ENCODE results near the gene SMPD1.

The SMPD1 gene

DNA sequence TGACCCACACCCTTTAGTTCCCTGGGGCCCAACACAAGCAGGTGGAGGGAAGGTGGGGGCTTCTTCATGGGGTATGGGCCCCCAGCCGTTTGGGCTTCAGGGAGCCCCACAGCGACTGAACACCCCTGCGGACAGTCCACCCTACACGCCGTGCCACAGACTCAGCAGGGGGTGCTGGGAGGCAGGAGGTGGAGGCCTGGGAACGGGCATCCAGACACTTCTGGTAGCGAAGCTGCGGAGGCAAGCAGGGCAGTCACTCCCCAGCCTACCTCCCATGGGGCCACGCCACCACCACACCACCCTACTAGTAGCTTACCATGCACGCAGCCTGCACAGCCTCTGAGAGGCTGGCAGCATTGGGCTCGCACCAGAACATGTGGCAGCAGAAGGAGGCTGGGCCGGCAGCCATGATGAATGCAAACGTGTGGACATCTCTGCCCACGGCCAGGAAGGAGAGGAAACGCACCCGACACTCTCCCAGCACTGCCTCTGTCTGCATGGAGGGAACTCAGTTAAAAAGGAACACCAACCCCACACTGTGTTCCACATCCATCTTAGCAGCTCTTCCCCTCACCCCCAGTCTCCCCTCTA, 5.3 kb downstream of the SMPD1 start:
- H3K4me3 ChIP-seq (ENCODE audit: insufficient read depth, low read length, poor library complexity, severe bottlenecking), result no peak overlapping the region
- H3K4me2 ChIP-seq (ENCODE audit: low read depth, low read length, poor library complexity, severe bottlenecking), result no peak overlapping the region
- no peaks in the 10 kb centered on the region for H4K20me1 ChIP-seq (ENCODE audit: low read depth, low read length)
- H3F3A ChIP-seq (ENCODE audit: insufficient read depth), result no peaks in the 10 kb centered on the region
- no peaks in the 10 kb centered on the region for H3K36me3 ChIP-seq (ENCODE audit: low read length)
- H3K27ac ChIP-seq (ENCODE audit: low read depth, low read length), result no peak overlapping the region
- no peaks in the 10 kb centered on the region for H3K79me2 ChIP-seq (ENCODE audit: insufficient read depth, low read length)
- H2AFZ ChIP-seq (ENCODE audit: low read depth, low read length, severe bottlenecking), result no peak overlapping the region
- no peaks in the 10 kb centered on the region for H3K9me2 ChIP-seq (replicated peaks; ENCODE audit: insufficient read depth, low read length)
- no peaks in the 10 kb centered on the region for H3K27me3 ChIP-seq (ENCODE audit: low read length)
- TF ChIP-seq EZH2phosphoT487 (conservative IDR thresholded peaks at IDR 0.05; ENCODE audit: low read length), result no peak
- TF ChIP-seq, protein P1, sequence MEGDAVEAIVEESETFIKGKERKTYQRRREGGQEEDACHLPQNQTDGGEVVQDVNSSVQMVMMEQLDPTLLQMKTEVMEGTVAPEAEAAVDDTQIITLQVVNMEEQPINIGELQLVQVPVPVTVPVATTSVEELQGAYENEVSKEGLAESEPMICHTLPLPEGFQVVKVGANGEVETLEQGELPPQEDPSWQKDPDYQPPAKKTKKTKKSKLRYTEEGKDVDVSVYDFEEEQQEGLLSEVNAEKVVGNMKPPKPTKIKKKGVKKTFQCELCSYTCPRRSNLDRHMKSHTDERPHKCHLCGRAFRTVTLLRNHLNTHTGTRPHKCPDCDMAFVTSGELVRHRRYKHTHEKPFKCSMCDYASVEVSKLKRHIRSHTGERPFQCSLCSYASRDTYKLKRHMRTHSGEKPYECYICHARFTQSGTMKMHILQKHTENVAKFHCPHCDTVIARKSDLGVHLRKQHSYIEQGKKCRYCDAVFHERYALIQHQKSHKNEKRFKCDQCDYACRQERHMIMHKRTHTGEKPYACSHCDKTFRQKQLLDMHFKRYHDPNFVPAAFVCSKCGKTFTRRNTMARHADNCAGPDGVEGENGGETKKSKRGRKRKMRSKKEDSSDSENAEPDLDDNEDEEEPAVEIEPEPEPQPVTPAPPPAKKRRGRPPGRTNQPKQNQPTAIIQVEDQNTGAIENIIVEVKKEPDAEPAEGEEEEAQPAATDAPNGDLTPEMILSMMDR (IDR thresholded peaks at IDR 0.05; ENCODE audit: insufficient read depth, low read length, poor library complexity, severe bottlenecking), result no peak
- H3K9ac ChIP-seq (ENCODE audit: low read length), result no peak overlapping the region
- H3K9me3 ChIP-seq (ENCODE audit: insufficient read depth, low read length), result no peaks in the 10 kb centered on the region

DNA sequence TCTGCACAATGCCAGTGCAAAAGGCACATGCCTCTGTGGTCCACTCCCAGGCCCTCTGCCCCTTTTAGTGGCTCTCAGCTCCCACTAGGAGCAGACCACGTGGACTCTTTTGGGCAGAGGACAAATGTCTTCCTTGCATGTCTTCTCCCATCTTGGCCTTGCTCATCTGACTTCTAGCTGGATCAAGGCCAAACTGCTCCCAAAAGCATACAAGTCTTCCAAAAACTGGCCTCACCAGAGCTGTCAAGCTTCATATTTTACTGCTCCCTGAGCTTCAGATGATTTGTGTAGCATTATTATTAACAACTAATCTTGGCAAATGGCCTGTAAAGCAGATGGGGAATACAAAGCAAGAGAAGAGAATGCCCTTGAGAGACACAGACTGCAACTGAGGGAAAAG, 6.9 kb downstream of the SMPD1 start:
- H3K36me3 ChIP-seq (ENCODE audit: low read length), result no peaks in the 10 kb centered on the region
- no peaks in the 10 kb centered on the region for H3K27me3 ChIP-seq (ENCODE audit: low read length)
- H4K20me1 ChIP-seq (ENCODE audit: low read depth, low read length), result no peaks in the 10 kb centered on the region
- H3F3A ChIP-seq (ENCODE audit: insufficient read depth), result no peaks in the 10 kb centered on the region
- no peak for TF ChIP-seq EZH2phosphoT487 (conservative IDR thresholded peaks at IDR 0.05; ENCODE audit: low read length)
- TF ChIP-seq, protein P1 (IDR thresholded peaks at IDR 0.05; ENCODE audit: insufficient read depth, low read length, poor library complexity, severe bottlenecking), result no peak
- no peaks in the 10 kb centered on the region for H3K9me3 ChIP-seq (ENCODE audit: insufficient read depth, low read length)
- H3K27ac ChIP-seq (ENCODE audit: low read depth, low read length), result no peak overlapping the region
- no peak overlapping the region for H2AFZ ChIP-seq (ENCODE audit: low read depth, low read length, severe bottlenecking)
- no peaks in the 10 kb centered on the region for H3K9me2 ChIP-seq (replicated peaks; ENCODE audit: insufficient read depth, low read length)
- H3K9ac ChIP-seq (ENCODE audit: low read length), result no peak overlapping the region
- H3K79me2 ChIP-seq (ENCODE audit: insufficient read depth, low read length), result no peaks in the 10 kb centered on the region
- no peak overlapping the region for H3K4me3 ChIP-seq (ENCODE audit: insufficient read depth, low read length, poor library complexity, severe bottlenecking)
- no peak overlapping the region for H3K4me2 ChIP-seq (ENCODE audit: low read depth, low read length, poor library complexity, severe bottlenecking)

DNA sequence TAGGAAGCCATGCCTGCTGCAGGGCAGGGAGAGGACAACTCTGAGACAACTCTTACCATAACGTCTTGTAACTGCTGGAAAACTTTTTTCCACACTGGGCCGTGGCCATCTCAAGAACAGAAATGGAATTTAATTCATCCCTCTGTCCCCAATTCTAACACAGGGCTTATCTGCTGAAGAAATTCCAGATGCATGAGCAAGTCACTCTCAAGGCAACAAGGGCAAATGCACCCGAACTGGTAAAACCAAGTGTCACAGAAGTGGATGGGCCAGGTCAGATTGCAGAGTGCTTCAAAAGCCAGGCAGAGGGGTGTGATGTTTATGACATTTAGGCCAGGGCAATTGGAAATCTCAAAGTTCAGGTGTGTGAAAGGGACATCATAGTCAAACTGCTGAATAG, 7.4 kb downstream of the SMPD1 start:
- Histone ChIP-seq H3K4me3 (ENCODE audit: insufficient read depth, low read length, poor library complexity, severe bottlenecking) (no peak overlapping the region), H3K9me2 (replicated peaks; ENCODE audit: insufficient read depth, low read length) (no peaks in the 10 kb centered on the region), H3F3A (ENCODE audit: insufficient read depth) (no peaks in the 10 kb centered on the region), H3K27ac (ENCODE audit: low read depth, low read length) (no peak overlapping the region), H2AFZ (ENCODE audit: low read depth, low read length, severe bottlenecking) (no peak overlapping the region), H3K36me3 (ENCODE audit: low read length) (no peaks in the 10 kb centered on the region), H3K9me3 (ENCODE audit: insufficient read depth, low read length) (no peaks in the 10 kb centered on the region), H4K20me1 (ENCODE audit: low read depth, low read length) (no peaks in the 10 kb centered on the region), H3K9ac (ENCODE audit: low read length) (no peak overlapping the region), H3K27me3 (ENCODE audit: low read length) (no peaks in the 10 kb centered on the region), H3K4me2 (ENCODE audit: low read depth, low read length, poor library complexity, severe bottlenecking) (no peak overlapping the region), H3K79me2 (ENCODE audit: insufficient read depth, low read length) (no peaks in the 10 kb centered on the region)
- TF ChIP-seq, protein P1 (IDR thresholded peaks at IDR 0.05; ENCODE audit: insufficient read depth, low read length, poor library complexity, severe bottlenecking), result no peak
- no peak for TF ChIP-seq EZH2phosphoT487 (conservative IDR thresholded peaks at IDR 0.05; ENCODE audit: low read length)

Data from SU-DHL-6 (cell line).